GM12878 (cell line): ENCODE measurements around the gene FOSL1.

Experiments used
- CTCF ChIP-seq, 3 experiments: IDR thresholded peaks in 2 of 3; conservative IDR thresholded peaks in 1 of 3; 2 replicates each; pipeline ENCODE4 v1.5.1; 2011; ENCODE audit warnings: low read depth in 3 of 3, low read length in 3 of 3, mild to moderate bottlenecking in 3 of 3, control low read depth in 2 of 3, moderate library complexity in 2 of 3, inconsistent platforms in 1 of 3, mixed read lengths in 1 of 3; ENCODE audit not compliant: control insufficient read depth in 2 of 3, insufficient read depth in 1 of 3; ENCODE audit errors: extremely low read depth in 1 of 3
- DPF2 ChIP-seq: fragments of 450-650 bp; IDR thresholded peaks from 2 replicates; pipeline ENCODE4 v1.6.1; 2017; ENCODE audit warnings: mild to moderate bottlenecking
- EGR1 ChIP-seq, 2 experiments: IDR thresholded peaks; 1 replicate in 1 of 2; 2 replicates in 1 of 2; pipeline ENCODE4 v1.6.1; 2011 to 2012; ENCODE audit warnings: low read depth in 2 of 2, low read length in 2 of 2, borderline replicate concordance in 1 of 2, mild to moderate bottlenecking in 1 of 2, moderate library complexity in 1 of 2
- EZH2 ChIP-seq: IDR thresholded peaks from 2 replicates; pipeline ENCODE4 v1.6.1; 2012; ENCODE audit warnings: low read depth, mild to moderate bottlenecking, control low read depth, inconsistent platforms, low read length, borderline replicate concordance; ENCODE audit not compliant: control insufficient read depth
- FOXK2 ChIP-seq: fragments of 450-650 bp; IDR thresholded peaks from 2 replicates; pipeline ENCODE4 v1.6.1; 2017; ENCODE audit warnings: mild to moderate bottlenecking, moderate library complexity
- MAX ChIP-seq: IDR thresholded peaks from 2 replicates; pipeline ENCODE4 v1.6.1; 2012; ENCODE audit warnings: low read depth, low read length, improper control_type of control experiment
- MTA3 ChIP-seq: IDR thresholded peaks from 2 replicates; pipeline ENCODE4 v1.6.1; 2012; ENCODE audit warnings: low read length, inconsistent platforms, borderline replicate concordance
- POLR2A ChIP-seq: IDR thresholded peaks from 2 replicates; pipeline ENCODE4 v1.6.1; 2011; ENCODE audit warnings: low read depth, mild to moderate bottlenecking, low read length
- POLR2AphosphoS5 ChIP-seq: IDR thresholded peaks from 2 replicates; pipeline ENCODE4 v1.6.1; 2011; ENCODE audit warnings: mild to moderate bottlenecking, low read length, inconsistent platforms
- SMC3 ChIP-seq: IDR thresholded peaks from 2 replicates; pipeline ENCODE4 v1.6.1; 2011; ENCODE audit warnings: low read length, improper control_type of control experiment, borderline replicate concordance
- ZBTB33 ChIP-seq: fragments of 450-650 bp; IDR thresholded peaks from 2 replicates; pipeline ENCODE4 v1.6.1; 2017; ENCODE audit warnings: mild to moderate bottlenecking

DNA sequence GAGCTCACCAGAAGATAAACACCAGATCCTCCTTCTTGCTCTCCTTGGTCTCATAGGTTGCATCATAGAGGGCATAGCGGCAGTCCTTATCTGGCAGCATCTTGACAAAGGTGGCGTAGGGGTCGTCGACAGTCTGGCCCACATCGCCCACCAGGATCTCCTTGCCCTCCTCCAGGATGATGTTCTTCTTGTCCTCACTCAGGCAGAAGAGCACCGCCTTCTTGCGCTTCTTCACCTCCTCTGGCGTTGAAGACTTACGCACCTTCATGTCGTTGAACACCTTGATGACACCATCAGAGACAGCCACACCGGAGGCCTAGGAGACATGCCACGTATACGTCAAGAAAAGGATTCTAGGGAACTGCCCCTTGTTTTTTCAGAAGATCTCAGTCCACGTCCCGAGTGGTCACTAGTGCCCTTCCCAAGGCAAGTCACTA, 44.2 kb downstream of the FOSL1 start:
- TF ChIP-seq CTCF (IDR thresholded peaks at IDR 0.05 in 2 of 3, conservative IDR thresholded peaks at IDR 0.05 in 1 of 3; ENCODE audit: control insufficient read depth in 2 of 3, extremely low read depth in 1 of 3, insufficient read depth in 1 of 3, low read depth in 3 of 3, low read length in 3 of 3) (no peak), MAX (no peak), ZBTB33 (no peak), MTA3 (no peak), EZH2 (no peak), SMC3 (no peak), FOXK2 (no peak), DPF2 (no peak), EGR1 (IDR thresholded peaks at IDR 0.05; ENCODE audit: borderline replicate concordance in 1 of 2, low read depth in 2 of 2, low read length in 2 of 2) (no peak), POLR2AphosphoS5 (peak; percentile 22; the same call in 1 of the 2 replicates), POLR2A (peak; percentile 55)
